Smooth muscle cell (in vitro differentiated cells): ENCODE measurements around the gene HIPK2. TPM values are rescaled to one million over a fixed set of nuclear protein-coding genes. Genes with fewer than 3 reads are reported as not detected.
A peak's percentile ranks its signal among the peaks of the same experiment; 100 is the strongest.
"Not testable (repeated sequence)": the region's sequence is repeated elsewhere in the genome, so short reads cannot be mapped to it uniquely, and the experiment has no call there.

Experiments used
- DNase-seq: peaks from one replicate; lab custom pipeline; 2025; ENCODE audit not compliant: unreplicated experiment; lab: John Stamatoyannopoulos, UW
- H2AFZ ChIP-seq: fragments of 200-600 bp; sonication (generic); 2 replicates; pipeline ENCODE4 v1.6.0; 2016; ENCODE audit warnings: antibody characterized with exemption, low read depth, mild to moderate bottlenecking
- H3F3A ChIP-seq: fragments of 200-600 bp; sonication (generic); 2 replicates; pipeline ENCODE4 v1.6.0; 2017; ENCODE audit warnings: antibody characterized with exemption, low read depth
- H3K27ac ChIP-seq: fragments of 200-600 bp; sonication (generic); 2 replicates; pipeline ENCODE4 v1.5.1; 2016; ENCODE audit warnings: low read depth, mild to moderate bottlenecking
- H3K27me3 ChIP-seq: fragments of 200-600 bp; sonication (generic); 2 replicates; pipeline ENCODE4 v1.6.1; 2016; ENCODE audit warnings: low read depth, mild to moderate bottlenecking
- H3K36me3 ChIP-seq: fragments of 200-600 bp; sonication (generic); 2 replicates; pipeline ENCODE4 v1.5.1; 2016; ENCODE audit warnings: low read depth
- H3K4me1 ChIP-seq: fragments of 200-600 bp; sonication (generic); 2 replicates; pipeline ENCODE4 v1.5.1; 2016; ENCODE audit warnings: low read depth
- H3K4me2 ChIP-seq: fragments of 200-600 bp; sonication (generic); 2 replicates; pipeline ENCODE4 v1.6.0; 2016; ENCODE audit warnings: mild to moderate bottlenecking
- H3K4me3 ChIP-seq: fragments of 200-600 bp; sonication (generic); 2 replicates; pipeline ENCODE4 v1.5.1; 2016; ENCODE audit warnings: mild to moderate bottlenecking
- H3K79me2 ChIP-seq: fragments of 200-600 bp; sonication (generic); 2 replicates; pipeline ENCODE4 v1.6.0; 2016; ENCODE audit warnings: low read depth, mild to moderate bottlenecking
- H3K9ac ChIP-seq: fragments of 200-600 bp; sonication (generic); 2 replicates; pipeline ENCODE4 v1.6.0; 2016; ENCODE audit warnings: low read depth
- H3K9me3 ChIP-seq: fragments of 200-600 bp; sonication (generic); replicated peaks from 2 replicates; pipeline ENCODE4 v1.5.1; 2016; ENCODE audit warnings: low read depth
- H4K20me1 ChIP-seq: fragments of 200-600 bp; sonication (generic); 2 replicates; pipeline ENCODE4 v1.6.0; 2016; ENCODE audit warnings: low read depth
- CTCF ChIP-seq: fragments of 200-600 bp; sonication (generic); IDR thresholded peaks from 2 replicates; pipeline ENCODE4 v1.5.1; 2017; ENCODE audit warnings: borderline replicate concordance, mild to moderate bottlenecking, antibody characterized with exemption; ENCODE audit not compliant: insufficient read depth, poor library complexity, severe bottlenecking
- WGBS: methylation state at CpG from one replicate; pipeline ENCODE4 v1.1.7; 2016; ENCODE audit warnings: low lambda C conversion rate; 5-methylcytosine and 5-hydroxymethylcytosine counted together
- polyA plus RNA-seq: library from polyadenylated mRNA; unstranded; fragments of >200 nt; fragmentation: Nextera tagmentation; extraction: Ambion mirVana; gene quantifications from 2 replicates; pipeline ENCODE4 v1.2.1, GENCODE V29; 2016
- total RNA-seq: library from RNA; depleted of rRNA; stranded (reverse); fragments of >200 nt; gene quantifications from 2 replicates; pipeline ENCODE4 v1.2.3, GENCODE V29; 2014

The HIPK2 gene
- total and polyA plus RNA-seq, 2 experiments from 2014 or later: 3.0 to 11.2 TPM

- peaks cover 5% of the 10 kb centered on the region for H3F3A ChIP-seq
- H3K4me1 ChIP-seq: peaks cover 17% of the 10 kb centered on the region
- no peak overlapping the region for H3K4me3 ChIP-seq
- no peaks in the 10 kb centered on the region for H3K36me3 ChIP-seq
- no peak for TF ChIP-seq CTCF
- no peak for DNase-seq
- H2AFZ ChIP-seq: no peak overlapping the region
- H4K20me1 ChIP-seq: peaks cover 7% of the 10 kb centered on the region
- no peaks in the 10 kb centered on the region for H3K27me3 ChIP-seq
- no peak overlapping the region for H3K27ac ChIP-seq
- 98% methylated on average over 3 of the region's 3 CpGs for WGBS
- no peaks in the 10 kb centered on the region for H3K9me3 ChIP-seq
- no peak overlapping the region for H3K4me2 ChIP-seq
- H3K79me2 ChIP-seq: no peaks in the 10 kb centered on the region
- H3K9ac ChIP-seq: no peak overlapping the region
Measured at GRCh38 chr7:139671967-139672366, 105.8 kb downstream of the HIPK2 start.

- H3K27me3 ChIP-seq, H3K9me3 ChIP-seq, H4K20me1 ChIP-seq, H3K27ac ChIP-seq, H3K9ac ChIP-seq, H3F3A ChIP-seq, DNase-seq, H3K4me3 ChIP-seq, H3K79me2 ChIP-seq, H3K36me3 ChIP-seq, H3K4me2 ChIP-seq, H2AFZ ChIP-seq: not testable (repeated sequence)
- H3K4me1 ChIP-seq: peaks cover 17% of the 10 kb centered on the region
- WGBS: 98% methylated on average over 7 of the region's 7 CpGs
Measured at GRCh38 chr7:139670662-139671061, 107.1 kb downstream of the HIPK2 start.

GRCh38 chr7:139669106-139670061 lies 108.4 kb downstream of the HIPK2 start:
- Histone ChIP-seq H3K27me3 (no peaks in the 10 kb centered on the region), H3K9me3 (no peaks in the 10 kb centered on the region), H3F3A (peaks cover 5% of the 10 kb centered on the region), H3K79me2 (no peaks in the 10 kb centered on the region), H3K27ac (peak overlapping the region; percentile 70), H2AFZ (no peak overlapping the region), H3K4me2 (peak overlapping the region; percentile 60), H3K4me1 (peaks cover 17% of the 10 kb centered on the region), H4K20me1 (peaks cover 16% of the 10 kb centered on the region), H3K4me3 (no peak overlapping the region), H3K36me3 (no peaks in the 10 kb centered on the region), H3K9ac (no peak overlapping the region)
- DNase-seq: no peak
- TF ChIP-seq CTCF: no peak
- 43% methylated on average over 11 of the region's 11 CpGs for WGBS

- H3F3A ChIP-seq: peaks cover 5% of the 10 kb centered on the region
- H3K9ac ChIP-seq: peak overlapping the region; percentile 39
- H3K79me2 ChIP-seq: no peaks in the 10 kb centered on the region
- peak overlapping the region; percentile 53 for H3K27ac ChIP-seq
- no peak overlapping the region for H3K4me3 ChIP-seq
- no peak for DNase-seq
- no peaks in the 10 kb centered on the region for H3K9me3 ChIP-seq
- H3K4me2 ChIP-seq: no peak overlapping the region
- H3K4me1 ChIP-seq: peaks cover 17% of the 10 kb centered on the region
- peaks cover 29% of the 10 kb centered on the region for H4K20me1 ChIP-seq
- 29% methylated on average over 1 of the region's 1 CpG for WGBS
- no peaks in the 10 kb centered on the region for H3K36me3 ChIP-seq
- H2AFZ ChIP-seq: no peak overlapping the region
- TF ChIP-seq CTCF: no peak
- no peaks in the 10 kb centered on the region for H3K27me3 ChIP-seq
Measured at GRCh38 chr7:139667377-139667776, 110.4 kb downstream of the HIPK2 start.
